NCI-H1694 (cell line): ENCODE data around the gene SNX27.

Experiments
- DNase-seq: peaks from one replicate; lab custom pipeline; 2025; lab: John Stamatoyannopoulos, UW

SNX27 gene

DNA sequence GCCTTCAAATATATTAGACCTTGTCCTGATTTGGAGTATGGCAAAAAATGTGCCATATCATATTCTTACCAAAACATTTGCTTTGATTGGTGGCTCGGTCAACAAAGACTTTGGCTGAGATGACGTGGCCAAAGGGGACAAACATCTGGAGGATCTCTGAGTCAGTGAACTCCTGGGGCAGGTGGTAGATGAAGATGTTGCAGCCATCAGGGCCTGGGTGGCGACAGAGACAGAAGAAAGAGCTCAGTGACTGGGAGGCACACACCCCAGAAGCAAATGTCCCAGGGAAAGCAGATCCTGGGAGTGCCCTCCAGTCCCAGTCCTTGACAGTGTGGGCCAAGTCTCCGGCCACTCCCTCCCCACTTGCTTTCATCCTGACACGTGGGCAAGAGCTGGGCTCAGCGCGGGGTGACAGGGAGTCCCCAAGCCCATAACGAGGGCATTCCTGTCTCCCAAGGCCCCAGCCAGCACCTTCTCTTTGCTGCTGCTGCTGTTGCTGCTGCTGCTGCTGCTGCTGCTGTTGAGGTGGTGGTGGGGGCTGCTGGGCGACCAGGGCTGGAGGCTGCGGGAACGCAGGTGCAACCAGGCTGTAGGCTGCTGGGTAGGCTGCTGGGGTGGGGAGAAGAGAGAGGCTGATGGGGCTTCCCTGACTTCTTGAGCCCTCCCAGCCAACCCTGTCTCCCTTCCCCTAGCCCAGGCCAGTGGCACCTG, 94.1 kb downstream of the SNX27 start:
- no peak for DNase-seq

DNA sequence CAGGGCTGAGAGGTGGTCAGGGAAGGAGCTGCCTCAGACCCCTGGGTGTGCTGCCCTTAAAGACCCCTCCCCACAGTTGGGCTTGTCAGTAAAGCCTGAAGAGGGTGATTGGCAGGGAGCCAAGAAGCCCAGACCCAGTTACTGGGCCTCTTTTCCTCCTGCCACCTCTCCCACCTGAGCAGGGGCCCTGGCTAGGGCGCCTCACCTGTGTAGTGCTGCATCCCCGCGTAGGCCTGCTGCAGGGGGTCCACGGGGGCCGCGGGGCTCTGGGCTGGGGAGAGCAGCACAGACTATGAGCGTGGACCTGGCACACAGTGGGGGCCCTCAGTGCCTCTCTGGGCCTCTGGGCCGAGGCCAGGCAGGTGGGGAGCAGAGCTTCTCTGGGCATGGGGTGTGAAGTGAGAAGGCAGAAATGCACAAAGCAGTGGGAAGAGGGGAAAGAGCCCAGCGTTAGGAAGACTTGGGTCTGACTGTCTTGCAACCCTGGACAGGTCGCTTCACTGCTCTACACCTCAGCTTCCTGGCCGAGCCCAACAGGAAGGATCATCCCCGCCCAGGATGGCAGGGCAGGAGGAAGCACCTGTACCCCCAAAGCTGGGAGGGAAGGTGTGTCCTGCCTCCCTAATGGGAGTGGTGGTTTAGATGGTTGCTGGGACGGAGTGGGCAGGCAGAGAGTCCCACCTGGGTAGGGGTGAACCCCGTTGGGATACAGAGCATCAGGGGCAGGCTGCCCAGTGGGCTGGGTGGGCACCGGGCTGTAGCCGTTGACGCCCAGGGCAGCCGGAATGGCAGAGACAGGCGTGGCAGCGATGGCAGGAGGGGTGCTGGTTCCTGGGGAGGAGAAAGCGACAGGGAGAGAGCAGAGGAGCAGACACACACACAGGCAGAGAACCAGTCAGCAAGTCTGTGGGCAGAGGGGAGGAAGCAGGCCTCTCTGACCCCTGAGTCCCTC, 94.9 kb downstream of the SNX27 start:
- DNase-seq = no peak

DNA sequence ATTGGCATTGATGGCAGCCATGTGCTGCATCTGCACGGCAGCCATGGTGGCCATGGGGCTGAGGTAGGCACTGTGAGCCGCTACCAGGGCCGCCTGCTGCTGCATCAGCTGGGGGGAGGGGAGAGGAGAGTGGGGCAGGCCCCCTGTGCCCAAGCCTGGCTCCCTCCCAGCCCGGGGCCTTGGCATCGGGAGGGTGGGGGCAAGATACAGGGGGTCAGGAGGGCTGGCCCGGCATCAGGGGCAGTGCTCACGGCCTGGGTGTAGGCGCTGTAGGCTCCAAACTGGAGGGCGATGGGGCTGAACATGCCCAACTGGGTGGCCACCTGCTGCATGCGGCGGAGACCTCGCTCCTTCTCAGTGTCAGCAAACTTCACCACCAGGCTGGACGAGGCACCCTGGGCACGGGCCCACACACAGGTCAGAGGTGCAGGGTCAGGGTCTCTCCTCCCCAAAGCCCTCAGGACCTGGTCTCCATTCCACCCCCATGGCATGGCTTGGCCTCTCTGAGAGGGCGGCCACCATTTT, 95.8 kb downstream of the SNX27 start:
- DNase-seq = no peak

DNA sequence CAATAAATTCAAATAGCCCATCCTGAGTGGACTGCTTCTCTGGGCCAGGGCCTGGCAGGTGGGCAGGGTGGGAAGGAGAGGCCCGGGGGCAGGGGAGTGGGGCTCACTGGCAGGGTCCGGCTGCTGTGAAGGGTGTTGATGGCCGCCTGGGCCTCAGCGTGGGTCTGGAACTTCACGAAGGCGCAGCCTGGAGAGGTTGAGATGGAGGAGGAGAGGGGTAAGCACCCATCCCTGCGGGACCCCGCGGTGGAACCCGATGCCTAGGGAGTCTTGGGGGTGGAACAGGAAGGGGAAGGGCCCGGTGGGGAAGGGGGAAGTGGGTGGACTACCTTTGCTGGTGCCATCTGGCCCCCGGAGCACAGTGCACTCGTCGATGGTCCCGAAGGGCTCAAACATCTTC, 97.0 kb downstream of the SNX27 start:
- DNase-seq = no peak

DNA sequence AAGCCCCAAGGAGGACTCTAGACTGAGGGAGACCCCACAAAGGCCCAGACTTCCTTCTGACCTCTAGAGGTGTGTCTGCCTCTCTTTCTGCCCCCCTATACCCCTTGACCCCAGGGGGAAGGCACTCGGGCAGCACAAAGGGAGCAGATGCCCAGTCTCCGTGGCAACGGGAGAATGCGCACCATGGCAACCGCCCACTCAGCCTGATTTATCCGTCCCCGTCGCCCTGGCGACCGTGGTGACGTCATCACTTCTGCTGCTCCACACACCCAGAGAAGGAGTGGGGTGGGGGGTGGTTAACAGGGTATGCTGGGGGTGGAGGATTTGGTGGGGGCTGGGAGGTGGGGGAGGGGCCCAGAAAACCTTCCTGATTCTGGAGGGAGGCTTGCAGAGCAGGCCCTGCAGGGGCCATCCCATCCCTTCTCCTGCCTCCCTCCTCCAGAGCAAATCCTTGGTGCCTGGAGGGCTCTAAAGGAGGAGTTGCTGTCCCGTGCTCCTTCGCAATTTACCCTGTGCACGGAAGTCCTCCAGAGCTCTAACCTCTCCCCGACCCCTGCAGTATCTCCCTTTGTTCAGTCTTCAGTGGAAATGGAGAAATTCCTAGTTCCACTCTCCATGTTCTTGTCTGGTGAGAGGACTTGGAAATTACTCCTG, 98.5 kb downstream of the SNX27 start:
- DNase-seq = peak; percentile 25

DNA sequence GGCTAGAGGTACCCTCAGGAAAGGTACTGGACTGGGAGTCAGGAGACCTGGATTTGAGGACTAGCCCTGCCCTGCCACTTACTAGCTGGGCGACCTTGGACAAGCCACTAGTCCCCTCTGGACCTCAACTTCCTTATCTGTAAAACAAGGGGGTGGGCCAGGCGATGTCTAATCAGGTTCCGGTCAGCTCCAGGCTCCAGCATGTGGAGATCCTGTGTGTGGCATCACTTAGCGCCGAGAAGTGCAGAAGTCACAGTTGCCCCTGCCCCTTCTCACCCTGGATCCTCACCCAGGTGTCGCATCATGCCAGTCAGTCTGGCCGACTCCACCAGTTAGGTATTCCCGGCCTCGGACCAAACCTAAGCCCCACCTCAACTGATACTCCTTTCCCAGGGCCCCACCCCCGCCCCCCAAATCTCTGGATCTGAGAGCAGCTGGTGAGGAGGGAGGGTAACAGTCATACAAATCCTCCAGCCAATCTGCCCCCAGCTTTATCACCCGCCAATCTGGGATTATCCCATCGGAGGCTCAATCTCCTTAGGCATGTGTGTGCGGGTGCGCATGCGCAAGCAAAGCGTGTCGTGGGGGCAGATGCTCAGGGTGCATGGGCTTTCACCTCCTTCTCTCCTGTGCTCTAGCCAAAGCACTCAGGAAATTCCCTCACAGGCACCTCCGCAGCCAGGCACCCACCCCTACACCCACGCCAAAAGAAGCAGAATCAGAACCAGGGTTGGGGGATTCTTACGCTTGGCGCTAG, 99.4 kb downstream of the SNX27 start:
- no peak for DNase-seq

DNA sequence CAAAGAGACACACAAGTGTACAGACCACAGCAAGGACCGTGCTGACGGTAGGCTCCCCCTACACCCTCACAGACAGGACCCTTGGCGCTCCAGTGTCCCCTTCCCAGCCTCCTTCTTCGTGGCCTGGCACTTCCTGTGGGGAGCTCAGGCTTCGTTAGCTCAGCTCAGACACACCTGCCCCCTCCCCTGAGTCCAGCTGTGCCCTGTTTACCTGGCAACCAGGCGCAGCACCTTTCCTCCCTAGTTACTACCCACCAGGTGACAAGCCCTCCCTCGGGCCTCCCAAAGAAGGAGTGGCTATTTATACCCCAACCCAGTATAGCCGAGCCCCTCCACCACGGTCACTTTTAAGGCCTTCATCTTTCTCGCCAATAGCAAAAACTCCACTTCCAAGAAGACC, 100.1 kb downstream of the SNX27 start:
- DNase-seq = no peak

DNA sequence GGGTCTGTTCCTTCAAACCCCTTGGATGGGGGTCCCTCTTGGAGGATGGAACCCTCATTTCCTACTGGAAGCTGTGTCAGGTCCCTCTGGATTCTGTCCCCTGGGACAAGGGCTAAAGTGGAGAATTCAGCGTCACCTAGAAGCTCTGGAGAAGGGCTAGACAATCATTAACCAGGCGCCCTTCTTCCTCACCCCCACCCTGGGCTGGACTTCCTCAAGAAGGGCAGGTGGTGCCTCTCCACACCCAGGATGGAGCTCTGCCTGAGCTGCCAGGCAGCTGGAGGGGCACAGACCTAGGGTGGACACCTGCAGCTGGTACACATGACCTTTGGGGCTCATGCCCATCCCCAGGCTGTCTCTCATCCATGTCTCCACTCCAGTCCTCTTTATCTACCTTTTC, 101.2 kb downstream of the SNX27 start:
- DNase-seq = no peak

DNA sequence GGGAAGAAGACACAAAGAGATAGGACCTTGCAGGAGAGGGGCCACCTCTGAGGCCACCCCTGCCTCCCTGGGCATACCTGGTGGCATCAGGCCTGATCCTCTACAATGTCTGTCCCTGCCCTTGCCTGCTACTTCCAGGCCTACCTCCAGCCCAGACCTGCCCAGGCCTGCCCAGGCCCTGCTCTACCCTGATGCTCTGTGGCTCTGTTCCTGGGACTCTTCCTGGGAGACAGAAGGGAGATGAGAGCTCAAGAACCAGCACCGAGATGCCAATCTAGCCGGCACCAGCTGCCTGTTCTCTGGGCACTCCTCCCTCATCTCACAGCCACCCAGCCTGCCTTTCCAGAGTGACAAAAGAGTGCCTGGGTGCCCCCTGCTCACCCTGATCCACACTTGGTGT, 102.0 kb downstream of the SNX27 start:
- DNase-seq = peak; percentile 74

DNA sequence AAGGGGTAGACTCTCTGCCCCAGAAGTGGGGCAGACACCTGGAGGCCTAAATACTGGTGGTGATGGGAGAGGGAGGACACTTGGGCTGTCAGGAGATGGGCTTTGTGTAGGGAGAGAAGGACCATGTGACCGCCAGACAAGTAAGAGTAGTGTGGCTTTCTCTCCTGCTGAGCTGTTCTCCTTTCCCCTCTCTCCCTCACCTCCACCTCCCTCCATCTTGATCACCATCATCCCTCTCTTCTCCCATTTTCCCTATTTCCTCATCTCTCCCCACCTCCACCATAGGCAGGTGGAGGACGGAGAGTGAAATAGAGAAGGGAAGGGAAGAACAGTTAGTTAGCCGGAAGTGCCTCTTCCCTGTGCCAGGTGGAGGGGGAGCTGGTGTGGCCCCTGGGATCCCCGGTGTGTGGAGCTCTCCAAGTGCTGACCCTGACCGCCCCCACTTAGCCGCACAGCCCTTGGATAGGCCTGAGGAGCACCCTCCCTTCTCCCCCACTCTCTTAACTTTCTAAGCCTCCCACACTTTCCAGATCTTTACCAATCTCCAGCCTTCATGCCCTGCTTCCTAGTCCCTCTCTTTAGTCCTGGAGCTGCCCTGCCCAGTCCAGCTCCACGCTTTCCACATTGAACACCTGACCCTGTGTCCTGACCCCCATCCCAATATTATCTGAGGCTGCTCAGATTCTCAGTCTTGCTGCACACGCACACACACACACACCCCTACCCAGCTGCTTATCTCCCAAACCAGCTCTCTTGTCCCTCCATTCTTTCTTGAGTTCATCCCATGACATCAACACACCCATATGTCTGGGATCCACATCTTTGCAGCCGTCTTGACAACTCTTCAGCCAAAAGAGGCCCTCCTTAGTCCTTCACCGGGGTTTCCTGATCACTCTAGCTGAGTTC, 103.2 kb downstream of the SNX27 start:
- DNase-seq = no peak

DNA sequence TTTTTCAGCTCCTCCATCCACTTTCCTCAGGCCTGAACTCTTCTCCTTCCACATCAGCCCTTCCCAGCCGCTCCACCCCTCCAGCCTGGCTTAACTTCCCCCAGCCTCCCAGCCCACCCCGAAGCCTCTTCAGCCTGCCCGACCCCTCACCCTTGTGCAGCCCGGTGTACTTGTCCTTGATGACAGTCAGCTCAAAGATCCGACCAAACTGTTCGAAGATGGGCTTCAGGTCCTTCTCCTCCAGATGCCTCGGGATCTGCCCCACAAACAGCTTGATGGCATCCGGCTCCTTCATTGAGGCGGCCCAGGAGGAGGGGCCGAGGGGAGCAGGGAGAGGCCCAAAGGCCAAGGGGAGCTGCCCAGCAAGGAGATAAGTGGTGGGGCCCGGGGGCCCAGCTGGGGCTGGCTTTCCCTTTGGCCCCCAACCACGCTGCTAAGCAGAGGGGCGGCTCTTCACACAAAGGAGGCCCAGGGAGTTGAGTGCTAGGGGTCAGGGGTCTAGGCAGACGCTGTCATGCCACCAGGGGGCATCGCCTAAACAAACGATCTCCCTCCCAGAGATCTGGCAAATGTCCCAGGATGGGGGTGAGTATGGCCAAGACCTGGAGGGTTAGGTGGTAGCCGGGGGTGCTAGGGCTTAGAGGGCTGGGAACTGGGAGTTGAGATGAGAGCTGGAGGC, 104.0 kb downstream of the SNX27 start:
- DNase-seq = peak; percentile 82

DNA sequence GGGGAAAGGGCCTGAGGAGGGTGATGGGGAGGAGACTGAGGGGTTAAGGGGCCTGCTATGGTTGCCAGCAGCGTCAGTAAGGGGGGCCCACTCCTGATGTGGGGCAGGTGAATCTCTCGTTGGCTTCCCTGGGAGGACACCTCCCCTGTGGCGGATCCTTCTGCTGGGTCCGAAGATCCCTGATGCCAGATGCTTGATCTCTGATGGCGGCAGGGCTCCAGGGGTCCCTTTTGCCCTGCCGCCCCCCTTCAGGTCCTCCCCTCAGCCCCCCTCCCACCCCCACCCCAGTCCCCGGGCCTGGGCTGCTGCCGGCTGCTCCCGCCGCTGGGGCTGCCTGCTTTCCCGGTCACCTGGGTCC, 104.5 kb downstream of the SNX27 start:
- DNase-seq = no peak

DNA sequence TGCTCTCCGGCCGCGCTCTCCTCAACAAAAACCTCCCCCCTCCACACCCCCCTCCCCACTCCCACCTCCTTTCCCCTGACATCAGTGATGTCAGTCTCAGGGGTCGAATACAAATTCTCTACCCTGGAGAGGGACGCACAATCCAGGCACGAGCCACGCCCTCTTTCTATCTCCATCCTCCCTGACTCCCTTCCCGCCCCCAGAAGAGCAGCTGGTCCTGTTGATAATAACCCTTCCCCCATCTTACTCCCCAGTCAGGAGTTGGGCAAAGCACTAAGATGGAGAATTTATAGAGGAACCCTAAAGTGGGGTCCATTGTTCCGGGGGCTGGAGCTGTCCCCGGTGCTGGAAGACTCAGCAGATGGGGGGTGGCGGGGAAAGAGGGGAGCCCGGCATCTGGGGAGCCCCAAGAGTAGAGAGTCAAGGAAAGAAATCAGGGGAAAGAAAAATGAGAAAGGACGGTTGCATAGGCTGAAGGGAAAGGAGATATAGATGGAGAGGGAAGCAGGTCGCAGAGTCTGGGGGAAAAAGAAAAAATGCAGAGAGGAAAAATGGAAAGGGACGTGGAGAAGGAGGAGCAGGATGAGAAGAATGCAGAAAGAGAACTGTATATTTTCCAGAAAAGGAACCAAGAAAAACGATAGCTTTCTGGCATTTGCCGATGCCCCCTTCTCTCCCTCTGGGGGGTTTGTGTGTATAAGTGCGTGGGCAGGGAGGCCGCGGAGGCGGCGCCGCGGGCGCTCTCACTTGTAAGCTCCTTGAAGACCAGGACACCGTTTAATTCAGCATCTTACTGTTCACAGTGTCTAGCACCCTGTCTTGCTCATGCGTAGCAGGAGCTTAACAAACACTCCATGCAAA, 105.2 kb downstream of the SNX27 start, which contains the start of gene CELF3:
Gene CELF3, minus strand, starts transcription at position 33 of the 861 bp plus-strand sequence. CDS start 783 bp downstream, outside the sequence.
- DNase-seq = peak; percentile 99

DNA sequence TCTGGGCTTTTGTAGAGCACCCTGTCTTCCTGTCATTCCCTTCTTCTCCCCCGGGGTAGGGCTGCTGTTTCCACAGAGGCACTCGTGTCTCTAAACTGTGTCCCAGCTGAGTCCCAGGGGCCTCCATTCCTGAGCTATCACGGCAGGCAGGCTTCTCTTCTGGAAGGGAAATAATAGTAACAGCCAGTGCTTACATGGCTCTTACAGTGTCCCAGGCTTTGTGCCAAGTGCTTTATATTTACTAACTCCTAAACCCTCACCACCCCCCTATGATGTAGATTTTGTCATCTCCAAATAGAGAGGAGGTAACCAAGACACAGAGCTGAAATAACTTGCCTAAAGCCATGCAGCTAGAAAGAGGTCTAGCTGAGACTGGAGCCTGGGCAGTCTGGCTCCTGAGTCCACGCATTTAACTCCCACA, 106.2 kb downstream of the SNX27 start:
- DNase-seq = peak; percentile 35

DNA sequence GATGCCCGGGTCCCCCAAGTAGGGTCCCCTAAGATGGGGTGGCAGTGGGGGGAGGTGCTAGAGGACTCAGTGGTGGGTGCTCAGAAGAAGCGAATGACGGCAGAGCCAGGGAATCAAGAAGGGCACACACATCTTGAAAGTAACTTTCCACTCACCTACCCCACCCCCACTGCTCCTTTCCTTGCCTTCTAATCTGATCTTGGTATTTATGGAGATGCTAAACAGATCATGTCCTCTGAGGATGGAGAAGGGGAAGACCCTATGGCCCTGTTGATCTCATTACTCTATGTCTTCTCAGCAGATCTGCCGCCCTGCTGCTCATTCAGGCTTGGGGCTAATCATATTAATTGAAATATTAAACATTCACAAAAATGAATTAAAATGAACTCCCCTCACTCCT, 106.8 kb downstream of the SNX27 start:
- no peak for DNase-seq

DNA sequence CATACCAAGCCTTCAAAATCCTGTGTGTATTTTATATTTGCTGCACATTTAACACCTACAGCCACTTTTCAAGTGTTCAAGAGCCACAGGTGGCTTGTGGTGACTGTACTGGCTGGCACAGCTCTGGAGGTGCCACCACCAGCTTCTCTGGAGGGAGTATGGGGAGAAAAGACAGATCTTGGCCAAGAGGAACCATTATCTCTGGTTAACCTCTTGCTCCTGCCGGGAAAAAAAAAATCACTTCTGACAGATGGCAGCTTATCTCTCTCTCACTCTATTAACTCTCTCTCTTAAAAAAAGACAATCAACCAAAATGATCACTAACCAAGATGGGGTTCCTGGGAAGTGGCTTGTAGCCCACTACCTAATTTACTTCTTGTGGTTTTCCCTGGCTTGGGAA, 108.3 kb downstream of the SNX27 start:
- DNase-seq = no peak

DNA sequence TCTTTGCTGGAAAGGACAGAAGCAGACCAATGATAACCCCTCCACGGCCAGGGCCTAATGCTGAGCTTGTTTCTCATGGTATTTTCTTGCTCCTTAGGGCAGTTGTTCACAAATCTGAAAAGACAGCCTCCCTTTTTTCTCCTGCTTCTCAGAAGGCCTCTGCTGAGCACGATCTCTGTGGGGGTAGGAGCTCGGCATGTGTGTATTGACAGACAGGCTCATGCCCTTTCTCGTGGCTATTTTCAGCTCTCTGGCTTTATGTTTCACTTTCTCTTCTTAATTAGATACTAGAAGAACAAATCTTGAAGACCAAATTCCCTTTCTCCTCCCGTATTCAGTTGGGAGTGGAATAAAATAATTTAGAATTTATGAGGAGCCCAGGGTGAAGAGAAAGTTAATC, 108.7 kb downstream of the SNX27 start:
- DNase-seq = no peak

DNA sequence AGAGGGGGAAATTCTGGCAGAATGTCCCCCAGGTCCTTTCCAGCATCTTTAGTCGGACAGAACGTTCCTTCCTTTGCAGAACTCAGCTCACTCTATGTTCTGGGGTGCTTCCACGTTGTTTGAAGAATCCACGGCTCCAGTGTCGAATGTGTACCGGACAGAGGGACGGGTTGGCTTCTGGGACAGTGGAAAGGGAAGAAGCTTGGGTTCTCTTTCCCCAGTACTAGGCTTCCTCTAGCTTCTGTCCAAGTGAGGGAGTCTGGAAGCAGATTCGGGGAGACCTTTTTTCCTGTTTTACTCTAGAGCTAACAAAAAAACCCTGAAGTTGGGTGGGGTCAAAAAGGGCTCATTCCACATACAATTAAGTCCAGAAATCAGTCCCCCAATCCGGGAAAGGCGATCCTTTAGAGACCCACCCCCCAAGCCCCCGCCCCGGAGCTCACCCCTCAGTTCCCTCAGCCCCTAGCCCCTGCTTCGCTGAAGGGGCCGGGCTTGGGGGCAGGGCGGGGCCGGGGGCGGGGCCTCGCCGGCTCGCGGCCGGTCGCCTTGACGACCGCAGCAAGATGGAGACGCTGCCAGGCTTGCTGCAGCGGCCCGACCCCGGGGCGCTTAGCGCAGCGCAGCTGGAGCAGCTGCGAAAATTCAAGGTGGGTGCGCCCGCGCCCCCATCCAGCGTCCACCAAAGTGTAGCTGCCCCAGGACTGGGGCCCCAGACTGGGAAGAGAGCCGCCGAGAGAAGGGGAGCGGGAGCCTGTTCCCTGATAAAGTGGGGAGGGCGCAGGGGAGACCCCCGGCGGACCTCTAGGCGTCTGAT, 109.3 kb downstream of the SNX27 start, which contains the start of gene RIIAD1:
Gene RIIAD1, plus strand, starts transcription at position 549 of the 814 bp plus-strand sequence. Its CDS starts 15 bp downstream, at position 564.
- no peak for DNase-seq
